Measurements from ENCODE around the gene HCST. TPM values are rescaled to one million over a fixed set of nuclear protein-coding genes. Genes with fewer than 3 reads are reported as not detected.

The HCST gene
- total RNA-seq, 1 donor from 2014 or later: 1.3 TPM

DNA sequence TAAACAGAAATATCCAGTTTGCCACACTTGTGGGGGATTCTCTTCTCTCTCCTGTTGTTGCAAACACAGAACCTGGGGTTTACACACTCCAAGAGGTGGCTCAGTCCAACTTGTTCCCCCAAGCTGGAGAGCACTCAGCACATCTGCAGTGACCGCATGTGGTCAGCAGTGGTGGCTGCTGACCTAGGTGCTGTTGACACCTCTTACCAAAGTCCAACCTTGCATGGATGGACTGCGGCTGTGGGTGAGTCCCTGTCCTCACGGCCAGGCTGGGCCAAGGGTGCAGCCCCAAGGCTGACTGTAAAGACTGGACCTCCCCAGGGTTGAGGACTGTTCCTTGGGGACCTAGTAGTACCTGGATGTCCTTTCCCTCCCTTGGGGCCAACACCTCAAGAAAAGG is 39.9 kb downstream of the HCST start:
- H3K36me3 ChIP-seq (ENCODE audit: control insufficient read depth, insufficient read depth, low read length): no peaks in the 10 kb centered on the region
- H3K27me3 ChIP-seq (ENCODE audit: control insufficient read depth, insufficient read depth, low read length): no peaks in the 10 kb centered on the region
- no peak for TF ChIP-seq CTCF (IDR thresholded peaks at IDR 0.05; ENCODE audit: insufficient read depth, low read length, severe bottlenecking)
- no peak overlapping the region for H3K4me3 ChIP-seq (ENCODE audit: low read depth, low read length)
- FAIRE-seq: no peak
- no peak for DNase-seq (ENCODE audit: low read depth)

DNA sequence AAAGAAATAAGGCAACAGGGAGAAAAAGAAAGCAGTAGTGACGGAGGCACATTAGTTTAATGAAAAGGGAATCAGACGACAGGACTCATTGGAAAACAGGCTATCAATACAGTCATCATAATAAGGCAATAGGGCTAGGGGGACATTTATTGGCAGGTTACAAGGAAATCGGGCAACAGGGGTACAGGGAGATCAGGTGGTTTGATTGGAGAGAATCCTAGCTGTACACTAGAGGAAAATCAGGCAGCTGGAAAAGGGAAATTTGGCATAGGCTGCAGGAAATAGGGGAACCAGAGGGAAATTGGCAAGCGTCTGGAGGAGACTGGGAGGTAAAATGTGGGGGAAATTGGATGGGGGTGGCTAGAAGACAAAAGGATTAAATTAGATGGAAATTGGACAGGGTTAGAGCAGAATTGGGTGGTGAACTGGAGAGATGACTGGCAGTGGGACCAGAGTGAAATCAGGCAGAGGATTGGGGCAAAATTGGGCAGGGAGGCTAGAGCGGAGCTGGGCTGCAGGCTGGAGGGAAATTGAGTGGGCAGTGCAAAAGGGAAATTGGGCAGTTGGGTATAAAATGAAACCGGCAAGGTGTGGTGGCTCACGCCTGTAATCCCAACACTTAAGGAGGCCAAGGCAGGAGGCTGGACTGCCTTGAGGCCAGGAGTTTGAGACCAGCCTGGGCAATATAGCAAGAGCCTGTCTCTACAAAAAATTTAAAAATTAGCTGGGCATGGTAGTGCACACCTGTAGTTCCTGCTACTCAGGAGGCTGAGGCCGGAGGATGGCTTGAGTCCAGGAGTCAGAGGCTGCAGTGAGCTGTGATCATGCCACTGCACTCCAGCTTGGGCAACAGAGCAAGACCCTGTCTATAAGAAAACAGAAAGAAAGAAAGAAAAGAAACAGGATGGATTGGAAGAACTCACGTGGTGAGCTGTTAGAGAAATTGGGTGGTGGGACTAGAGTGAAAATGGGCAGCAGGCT is 41.3 kb downstream of the HCST start:
- Histone ChIP-seq H3K4me3 (ENCODE audit: low read depth, low read length) (no peak overlapping the region), H3K27me3 (ENCODE audit: control insufficient read depth, insufficient read depth, low read length) (no peaks in the 10 kb centered on the region), H3K36me3 (ENCODE audit: control insufficient read depth, insufficient read depth, low read length) (no peaks in the 10 kb centered on the region)
- DNase-seq (ENCODE audit: low read depth) (no peak), FAIRE-seq (no peak)
- no peak for TF ChIP-seq CTCF (IDR thresholded peaks at IDR 0.05; ENCODE audit: insufficient read depth, low read length, severe bottlenecking)

GRCh38 chr19:35944556-35944955 is 42.2 kb downstream of the HCST start:
- Histone ChIP-seq H3K36me3 (ENCODE audit: control insufficient read depth, insufficient read depth, low read length) (no peaks in the 10 kb centered on the region), H3K4me3 (ENCODE audit: low read depth, low read length) (no peak overlapping the region), H3K27me3 (ENCODE audit: control insufficient read depth, insufficient read depth, low read length) (no peaks in the 10 kb centered on the region)
- FAIRE-seq: no peak
- no peak for DNase-seq (ENCODE audit: low read depth)
- no peak for TF ChIP-seq CTCF (IDR thresholded peaks at IDR 0.05; ENCODE audit: insufficient read depth, low read length, severe bottlenecking)

- no peak overlapping the region for H3K4me3 ChIP-seq (ENCODE audit: low read depth, low read length)
- DNase-seq (ENCODE audit: low read depth) (no peak), FAIRE-seq (no peak)
- no peak for TF ChIP-seq CTCF (IDR thresholded peaks at IDR 0.05; ENCODE audit: insufficient read depth, low read length, severe bottlenecking)
- H3K36me3 ChIP-seq (ENCODE audit: control insufficient read depth, insufficient read depth, low read length): no peaks in the 10 kb centered on the region
- H3K27me3 ChIP-seq (ENCODE audit: control insufficient read depth, insufficient read depth, low read length): no peaks in the 10 kb centered on the region
These were observed 42.9 kb downstream of the HCST start for GRCh38 chr19:35945121-35945790.

GRCh38 chr19:35946203-35946602 is 43.9 kb downstream of the HCST start:
- no peak overlapping the region for H3K4me3 ChIP-seq (ENCODE audit: low read depth, low read length)
- DNase-seq (ENCODE audit: low read depth) (no peak), FAIRE-seq (no peak)
- no peaks in the 10 kb centered on the region for H3K36me3 ChIP-seq (ENCODE audit: control insufficient read depth, insufficient read depth, low read length)
- TF ChIP-seq CTCF (IDR thresholded peaks at IDR 0.05; ENCODE audit: insufficient read depth, low read length, severe bottlenecking): no peak
- no peaks in the 10 kb centered on the region for H3K27me3 ChIP-seq (ENCODE audit: control insufficient read depth, insufficient read depth, low read length)

Data from bronchial epithelial cell (primary cell).